Endodermal cell (in vitro differentiated cells): Measurements from ENCODE around the gene MREG. TPM values are rescaled to one million over a fixed set of nuclear protein-coding genes. Genes with fewer than 3 reads are reported as not detected.

Source experiments
- DNase-seq: peaks from one replicate; pipeline ENCODE4 v3.0.0-alpha.2; 2017
- H3K27ac ChIP-seq: 2 replicates; pipeline ENCODE4 v1.5.1; 2013; ENCODE audit warnings: mild to moderate bottlenecking, low read depth, low read length, moderate library complexity
- H3K27me3 ChIP-seq: 2 replicates; pipeline ENCODE4 v1.6.1; 2013; ENCODE audit warnings: mild to moderate bottlenecking, low read length, moderate library complexity; ENCODE audit not compliant: insufficient read depth, control insufficient read depth, poor library complexity, severe bottlenecking
- H3K36me3 ChIP-seq: 2 replicates; pipeline ENCODE4 v1.7.0; 2013; ENCODE audit warnings: mild to moderate bottlenecking, low read length, moderate library complexity; ENCODE audit not compliant: control insufficient read depth, insufficient read depth
- H3K4me1 ChIP-seq: one replicate; pipeline ENCODE4 v1.7.0; 2013; ENCODE audit warnings: low read length; ENCODE audit not compliant: control insufficient read depth, insufficient read depth
- H3K4me3 ChIP-seq: 2 replicates; pipeline ENCODE4 v1.5.1; 2013; ENCODE audit warnings: mild to moderate bottlenecking, low read length, moderate library complexity
- H3K9ac ChIP-seq: 2 replicates; pipeline ENCODE4 v1.6.1; 2013; ENCODE audit warnings: mild to moderate bottlenecking, low read length, moderate library complexity; ENCODE audit not compliant: poor library complexity, severe bottlenecking; ENCODE audit errors: extremely low read depth
- H3K9me3 ChIP-seq: 2 replicates; pipeline ENCODE4 v1.6.1; 2013; ENCODE audit warnings: mild to moderate bottlenecking, low read length, moderate library complexity; ENCODE audit not compliant: control insufficient read depth
- H3K27ac Mint-ChIP-seq: 2 replicates; pipeline ENCODE4 v1.8.0; 2020; ENCODE audit warnings: mixed read lengths
- H3K27me3 Mint-ChIP-seq: 2 replicates; pipeline ENCODE4 v1.8.0; 2021; ENCODE audit warnings: mild to moderate bottlenecking, mixed read lengths; ENCODE audit not compliant: insufficient read depth
- H3K36me3 Mint-ChIP-seq: 2 replicates; pipeline ENCODE4 v1.8.0; 2020; ENCODE audit warnings: low read depth, mixed read lengths
- H3K4me1 Mint-ChIP-seq: 2 replicates; pipeline ENCODE4 v1.8.0; 2020; ENCODE audit warnings: mixed read lengths
- H3K4me3 Mint-ChIP-seq: 2 replicates; pipeline ENCODE4 v1.8.0; 2020; ENCODE audit warnings: mild to moderate bottlenecking, moderate library complexity, mixed read lengths
- H3K9me3 Mint-ChIP-seq: 2 replicates; pipeline ENCODE4 v1.8.0; 2020; ENCODE audit warnings: mild to moderate bottlenecking, mixed read lengths
- CTCF ChIP-seq: fragments of 200-600 bp; sonication (generic); conservative IDR thresholded peaks from 2 replicates; pipeline ENCODE4 v1.5.0; 2021; ENCODE audit warnings: antibody characterized with exemption, mild to moderate bottlenecking
- WGBS, 2 experiments: methylation state at CpG; one replicate each; pipeline versions ENCODE4 v1.1.5 to v1.1.7; 2013; ENCODE audit warnings: missing lambda C conversion rate in 2 of 2, mixed read lengths in 1 of 2; ENCODE audit not compliant: insufficient coverage in 1 of 2, insufficient read length in 1 of 2; 5-methylcytosine and 5-hydroxymethylcytosine counted together
- total RNA-seq, 2 donors: library from RNA; stranded (reverse); fragmentation: NEBNext Ultra II Directional in 1 of 2; extraction: Animal tissue kit (Norgen Biotek cat#: 25700) in 1 of 2; gene quantifications; 2 replicates in 1 of 2; 3 replicates in 1 of 2; pipeline ENCODE4 v1.2.1, GENCODE V29; 2021

Gene MREG
- total RNA-seq, 2 donors from 2014 or later: 13.0 to 17.8 TPM

- Mint-ChIP-seq H3K27ac (peak overlapping the region; percentile 4), H3K4me1 (peaks cover 53% of the 10 kb centered on the region), H3K4me3 (no peak overlapping the region), H3K9me3 (peaks cover 7% of the 10 kb centered on the region), H3K27me3 (peaks cover 2% of the 10 kb centered on the region), H3K36me3 (peaks cover 4% of the 10 kb centered on the region)
- no peaks in the 10 kb centered on the region for H3K27me3 ChIP-seq
- H3K9me3 ChIP-seq: no peaks in the 10 kb centered on the region
- peak; percentile 52 for DNase-seq
- no peak overlapping the region for H3K27ac ChIP-seq
- H3K4me3 ChIP-seq: no peak overlapping the region
- no peak overlapping the region for H3K9ac ChIP-seq
- no peak for TF ChIP-seq CTCF
- H3K4me1 ChIP-seq: no peaks in the 10 kb centered on the region
- H3K36me3 ChIP-seq: no peaks in the 10 kb centered on the region
- 93 to 94% methylated on average over 2 to 3 of the region's 3 CpGs for WGBS, 2 experiments
Measured at GRCh38 chr2:215921895-215922294, 91.5 kb downstream of the MREG start.

DNA sequence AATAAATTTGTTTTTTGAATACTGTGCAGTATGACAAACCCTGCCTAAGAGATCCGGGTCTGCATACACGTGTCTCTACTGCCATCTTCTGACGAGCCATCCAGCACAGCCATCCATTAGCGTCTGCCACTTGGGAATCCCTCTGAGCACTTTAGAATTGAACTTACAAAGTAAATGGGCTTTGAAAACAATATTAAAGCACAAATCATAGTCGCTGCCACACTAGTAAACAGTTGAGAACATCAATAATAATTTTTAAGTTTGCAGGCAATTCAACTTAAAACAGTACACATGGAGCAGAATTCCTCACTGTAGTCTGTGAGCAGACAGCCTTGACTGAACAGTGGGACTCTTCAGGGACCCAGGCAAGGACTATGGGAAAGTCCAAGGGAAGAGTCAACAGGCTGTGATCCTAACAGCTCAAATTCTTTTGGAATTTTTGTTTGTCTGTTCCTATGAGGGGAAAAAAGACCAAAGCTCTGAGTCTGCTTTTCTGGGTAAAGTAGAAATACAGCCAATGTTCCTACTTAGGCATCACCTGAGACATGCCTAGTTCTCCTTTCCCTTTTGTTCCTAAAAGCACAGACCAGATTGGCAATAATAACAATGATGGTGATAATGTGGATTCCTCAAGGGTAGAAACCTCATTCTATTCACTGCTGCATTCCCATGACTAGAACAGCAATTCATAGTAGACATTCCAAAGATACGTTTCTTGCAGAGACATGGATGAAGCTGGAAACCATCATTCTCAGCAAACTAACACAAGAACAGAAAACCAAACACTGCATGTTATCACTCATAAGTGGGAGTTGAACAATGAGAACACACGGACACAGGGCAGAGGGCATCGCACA is 92.9 kb downstream of the MREG start:
- no peaks in the 10 kb centered on the region for H3K27me3 ChIP-seq
- H3K36me3 Mint-ChIP-seq: peaks cover 4% of the 10 kb centered on the region
- 19 to 37% methylated on average over 4 to 8 of the region's 8 CpGs for WGBS, 2 experiments
- H3K4me1 Mint-ChIP-seq: peaks cover 52% of the 10 kb centered on the region
- H3K27ac ChIP-seq: no peak overlapping the region
- H3K9me3 ChIP-seq: no peaks in the 10 kb centered on the region
- H3K9me3 Mint-ChIP-seq: peaks cover 7% of the 10 kb centered on the region
- peaks cover 2% of the 10 kb centered on the region for H3K27me3 Mint-ChIP-seq
- no peak overlapping the region for H3K9ac ChIP-seq
- no peaks in the 10 kb centered on the region for H3K4me1 ChIP-seq
- DNase-seq: peak; percentile 89
- no peak overlapping the region for H3K4me3 Mint-ChIP-seq
- H3K27ac Mint-ChIP-seq: no peak overlapping the region
- no peak overlapping the region for H3K4me3 ChIP-seq
- TF ChIP-seq CTCF: peak; percentile 97
- H3K36me3 ChIP-seq: no peaks in the 10 kb centered on the region

- DNase-seq: no peak
- peaks cover 2% of the 10 kb centered on the region for H3K27me3 Mint-ChIP-seq
- no peaks in the 10 kb centered on the region for H3K9me3 ChIP-seq
- H3K36me3 Mint-ChIP-seq: no peaks in the 10 kb centered on the region
- H3K27me3 ChIP-seq: no peaks in the 10 kb centered on the region
- H3K4me3 ChIP-seq: no peak overlapping the region
- H3K4me1 Mint-ChIP-seq: peaks cover 50% of the 10 kb centered on the region
- no peaks in the 10 kb centered on the region for H3K36me3 ChIP-seq
- no peak overlapping the region for H3K27ac Mint-ChIP-seq
- no peak overlapping the region for H3K4me3 Mint-ChIP-seq
- WGBS, 2 experiments: 70 to 83% methylated on average over 8 of the region's 8 CpGs
- peaks cover 3% of the 10 kb centered on the region for H3K9me3 Mint-ChIP-seq
- H3K4me1 ChIP-seq: no peaks in the 10 kb centered on the region
- no peak overlapping the region for H3K27ac ChIP-seq
- TF ChIP-seq CTCF: no peak
- H3K9ac ChIP-seq: no peak overlapping the region
Measured at GRCh38 chr2:215919624-215920243, 93.6 kb downstream of the MREG start.
